Inflammatory macrophage treated with lipopolysaccharide for 4 hours (primary cell): ENCODE results near the gene PPFIA2.

ENCODE experiments used
- DNase-seq: peaks from one replicate; pipeline ENCODE4 v3.0.0-alpha.2; 2020

The PPFIA2 gene

GRCh38 chr12:81333812-81334211 lies 425.3 kb downstream of the PPFIA2 start:
- no peak for DNase-seq

- no peak for DNase-seq
Observed at GRCh38 chr12:81332054-81332453, 427.1 kb downstream of the PPFIA2 start.

- DNase-seq = no peak
Observed at GRCh38 chr12:81330480-81330879, 428.7 kb downstream of the PPFIA2 start.

GRCh38 chr12:81329085-81329484 lies 430.1 kb downstream of the PPFIA2 start:
- DNase-seq = peak; percentile 5

GRCh38 chr12:81327425-81327824 lies 431.7 kb downstream of the PPFIA2 start:
- DNase-seq = no peak

- no peak for DNase-seq
Observed at GRCh38 chr12:81325086-81325485, 434.1 kb downstream of the PPFIA2 start.

- DNase-seq = no peak
Observed at GRCh38 chr12:81314903-81315531, 444.1 kb downstream of the PPFIA2 start.

- DNase-seq = no peak
Observed at GRCh38 chr12:81303935-81304334, 455.2 kb downstream of the PPFIA2 start.

- no peak for DNase-seq
Observed at GRCh38 chr12:81300454-81300853, 458.7 kb downstream of the PPFIA2 start.

GRCh38 chr12:81297601-81298000 lies 461.5 kb downstream of the PPFIA2 start:
- no peak for DNase-seq

GRCh38 chr12:81296556-81297305 lies 462.4 kb downstream of the PPFIA2 start:
- DNase-seq = no peak

- DNase-seq = no peak
Observed at GRCh38 chr12:81295251-81295650, 463.9 kb downstream of the PPFIA2 start.

- DNase-seq = no peak
Observed at GRCh38 chr12:81294325-81295190, 464.6 kb downstream of the PPFIA2 start.

- DNase-seq = no peak
Observed at GRCh38 chr12:81288651-81289050, 470.5 kb downstream of the PPFIA2 start.

GRCh38 chr12:81284137-81284536 lies 475.0 kb downstream of the PPFIA2 start:
- no peak for DNase-seq

GRCh38 chr12:81274637-81275529 lies 484.3 kb downstream of the PPFIA2 start:
- no peak for DNase-seq

GRCh38 chr12:81270385-81270784 lies 488.8 kb downstream of the PPFIA2 start:
- DNase-seq = no peak

GRCh38 chr12:81263072-81263471 lies 496.1 kb downstream of the PPFIA2 start:
- no peak for DNase-seq

GRCh38 chr12:81261508-81262207 lies 497.5 kb downstream of the PPFIA2 start:
- DNase-seq = no peak

- no peak for DNase-seq
Observed at GRCh38 chr12:81259360-81259759, 499.8 kb downstream of the PPFIA2 start.

- DNase-seq = no peak
Observed at GRCh38 chr12:81257947-81258551, 501.1 kb downstream of the PPFIA2 start.
